ENCODE data around the gene DOK4. TPM values are rescaled to one million over a fixed set of nuclear protein-coding genes. Genes with fewer than 3 reads are reported as not detected.

DOK4 gene
- total RNA-seq, 2 experiments from 2014 or later = 5.0 to 6.2 TPM

DNA sequence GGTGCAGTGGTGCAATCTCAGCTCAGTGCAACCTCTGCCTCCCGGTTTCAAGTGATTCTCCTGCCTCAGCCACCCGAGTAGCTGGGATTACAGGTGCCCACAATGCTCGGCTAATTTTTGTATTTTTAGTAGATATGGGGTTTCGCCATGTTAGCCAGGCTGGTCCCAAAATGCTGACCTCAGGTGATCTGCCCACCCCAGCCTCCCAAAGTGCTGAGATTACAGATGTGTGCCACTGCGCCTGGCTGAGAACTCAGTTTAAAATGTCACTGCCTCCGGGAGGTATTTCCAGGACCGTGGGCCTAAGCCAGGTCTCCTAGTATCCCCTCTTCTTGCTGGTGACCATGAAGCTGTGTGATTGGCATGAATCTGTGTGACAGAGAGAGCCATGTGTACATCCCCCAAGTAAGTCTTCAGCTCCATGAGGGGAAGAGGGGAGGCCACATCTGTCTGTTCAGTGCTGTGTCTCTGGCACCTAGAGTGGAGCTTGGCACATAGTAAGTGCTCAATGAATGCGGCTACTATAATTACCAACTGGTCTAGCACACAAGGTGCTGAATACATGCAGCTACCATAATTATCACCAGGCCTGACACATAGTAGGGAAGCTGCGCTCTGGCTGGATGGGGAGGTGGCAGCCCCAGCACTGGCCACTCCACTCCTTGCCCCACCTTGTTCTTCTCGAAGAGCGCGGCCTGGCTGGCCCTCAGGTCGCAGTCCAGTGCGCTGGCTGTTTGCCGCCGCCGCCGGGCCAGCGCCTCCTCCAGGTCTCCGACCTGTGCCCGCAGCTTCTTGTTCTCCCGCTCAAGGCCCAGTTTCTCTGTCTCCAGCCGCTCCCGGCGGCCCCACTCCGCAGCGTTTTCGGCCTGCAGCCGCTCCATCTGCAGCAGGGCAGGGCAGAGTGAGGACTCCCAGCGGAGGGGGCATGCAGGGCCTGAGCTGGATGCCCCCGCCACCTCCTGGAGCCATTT is 31.4 kb upstream of the DOK4 start:
- H3K9me3 Mint-ChIP-seq = no peaks in the 10 kb centered on the region

DNA sequence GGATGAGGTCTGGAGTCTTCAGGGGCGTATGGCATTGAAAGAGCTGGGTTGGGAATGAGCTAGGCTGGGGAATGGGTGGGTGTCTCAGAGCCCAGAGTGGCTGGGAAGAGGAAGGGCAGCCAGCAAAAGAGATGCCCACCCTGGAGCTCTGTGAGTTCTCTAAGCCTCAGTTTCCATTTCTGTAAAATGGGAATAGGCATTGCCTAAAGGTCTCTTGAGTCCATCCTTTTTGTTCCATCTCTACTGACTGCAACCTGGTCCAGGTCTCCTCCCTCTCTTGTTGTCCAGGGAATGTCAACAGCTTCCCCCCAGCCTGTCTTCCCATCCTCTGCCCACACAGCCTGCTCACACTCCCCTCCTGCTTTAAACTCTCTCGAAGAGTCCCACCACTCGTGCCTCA is 30.5 kb upstream of the DOK4 start:
- Mint-ChIP-seq H3K36me3 (ENCODE audit: low read depth) (peaks cover 2% of the 10 kb centered on the region), H3K27ac (no peak overlapping the region), H3K4me3 (no peak overlapping the region), H3K4me1 (ENCODE audit: low read depth) (peaks cover 4% of the 10 kb centered on the region), H3K9me3 (no peaks in the 10 kb centered on the region), H3K27me3 (ENCODE audit: low read depth) (no peaks in the 10 kb centered on the region)
- intact Hi-C loops (cut with micrococcal nuclease) = no loop called here
- CTCF ChIA-PET = interaction anchor here (0.8 to 5.9 kb wide), 10 partner anchors 11 to 214 kb away, joined by 3 to 79 read pairs (median 4); partner anchors contain the start of genes CCDC102A and POLR2C
- DNase-seq = no peak

More for the DNA sequence above, 31.4 kb upstream of the DOK4 start:
- peaks cover 2% of the 10 kb centered on the region for H3K36me3 Mint-ChIP-seq (ENCODE audit: low read depth)
- peaks cover 4% of the 10 kb centered on the region for H3K4me1 Mint-ChIP-seq (ENCODE audit: low read depth)
- H3K27ac Mint-ChIP-seq = no peak overlapping the region
- no peaks in the 10 kb centered on the region for H3K27me3 Mint-ChIP-seq (ENCODE audit: low read depth)
- intact Hi-C loops (cut with micrococcal nuclease) = no loop called here
- no peak overlapping the region for H3K4me3 Mint-ChIP-seq
- DNase-seq = no peak
- CTCF ChIA-PET = interaction anchor here (0.7 to 5.9 kb wide), 12 partner anchors 10 to 106 kb away, joined by 3 to 79 read pairs (median 4); partner anchors contain the start of genes CCDC102A, CIAPIN1, COQ9 and DOK4

DNA sequence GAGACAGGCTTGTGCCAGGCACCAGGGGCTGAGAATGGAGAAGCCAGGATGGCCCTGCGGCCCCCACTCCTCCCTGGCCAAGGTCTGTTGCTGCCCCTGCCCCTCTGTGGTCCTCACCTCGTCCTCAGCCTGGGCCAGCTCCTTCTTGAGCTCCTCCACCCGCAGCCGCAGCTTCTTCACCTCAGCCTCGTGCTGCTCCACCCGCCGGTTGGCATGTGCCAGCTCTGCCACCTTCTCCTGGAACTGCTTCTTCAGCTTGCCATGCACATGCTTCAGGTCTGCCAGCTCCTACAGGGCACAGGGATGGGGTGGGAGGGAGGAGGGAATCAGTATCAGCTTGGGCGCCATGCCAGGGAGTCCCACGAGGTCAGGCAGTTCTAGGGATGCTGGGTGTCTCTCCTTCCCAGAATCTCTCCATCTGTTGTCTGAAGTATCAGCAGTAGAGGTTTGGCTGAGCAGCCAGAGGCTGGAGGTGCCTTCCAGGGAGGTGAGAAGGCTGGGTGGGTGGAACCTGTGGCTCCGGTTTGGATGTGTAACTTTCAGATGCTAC is 30.0 kb upstream of the DOK4 start:
- intact Hi-C loops (cut with micrococcal nuclease) = no loop called here
- Mint-ChIP-seq H3K27ac (no peak overlapping the region), H3K9me3 (no peaks in the 10 kb centered on the region), H3K4me1 (ENCODE audit: low read depth) (peaks cover 4% of the 10 kb centered on the region), H3K4me3 (no peak overlapping the region), H3K36me3 (ENCODE audit: low read depth) (peaks cover 2% of the 10 kb centered on the region), H3K27me3 (ENCODE audit: low read depth) (no peaks in the 10 kb centered on the region)
- CTCF ChIA-PET = interaction anchor here (0.8 to 5.9 kb wide), 9 partner anchors 12 to 213 kb away, joined by 3 to 79 read pairs (median 4); partner anchors contain the start of genes CCDC102A and POLR2C
- DNase-seq = no peak

DNA sequence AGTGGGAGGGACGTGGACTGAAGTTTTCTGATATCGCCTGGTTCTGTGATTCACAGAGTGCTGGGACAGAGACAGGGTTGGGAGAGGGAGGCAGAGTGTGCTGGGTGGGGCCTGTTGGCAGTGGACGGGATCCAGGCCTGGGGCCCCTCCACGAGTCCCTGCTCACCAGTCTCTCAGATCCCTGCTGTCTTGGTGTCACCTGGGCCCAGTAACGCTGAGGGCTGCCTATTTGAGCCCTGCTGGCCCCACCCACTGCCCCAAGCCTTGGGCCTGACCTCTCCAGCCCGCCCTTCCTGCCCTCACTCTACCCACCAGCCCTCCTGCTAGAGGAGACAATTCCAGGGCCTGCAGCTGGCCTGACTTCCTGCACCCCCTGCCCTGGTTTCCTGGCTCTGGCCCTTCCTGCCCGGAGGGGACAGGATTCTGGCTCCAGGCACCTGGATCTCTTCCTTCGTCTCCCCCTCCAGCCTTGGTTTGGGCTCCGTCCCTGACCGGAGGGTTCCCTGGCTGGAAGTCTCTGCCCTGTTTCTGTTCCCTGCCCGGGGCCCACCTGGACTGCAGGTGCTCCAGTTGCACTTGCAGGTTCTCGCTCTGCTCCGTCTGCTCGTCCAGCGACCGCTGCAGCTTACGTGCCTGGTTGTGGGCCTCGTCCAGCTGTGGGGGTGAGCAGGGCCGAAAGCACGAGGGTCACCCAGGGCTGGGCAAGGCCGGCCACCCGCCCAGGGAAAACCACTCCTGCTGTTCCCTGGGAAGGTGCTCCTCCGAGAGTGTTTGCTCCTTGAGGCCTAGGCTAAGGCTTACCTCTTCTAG is 28.7 kb upstream of the DOK4 start:
- CTCF ChIA-PET = interaction anchor here (1.1 to 2.1 kb wide), 2 partner anchors 40 to 97 kb away, joined by 3 to 8 read pairs; no protein-coding TSS in a partner anchor
- DNase-seq = no peak
- intact Hi-C loops (cut with micrococcal nuclease) = no loop called here
- Mint-ChIP-seq H3K27ac (no peak overlapping the region), H3K27me3 (ENCODE audit: low read depth) (no peaks in the 10 kb centered on the region), H3K9me3 (no peaks in the 10 kb centered on the region), H3K36me3 (ENCODE audit: low read depth) (peaks cover 2% of the 10 kb centered on the region), H3K4me1 (ENCODE audit: low read depth) (peaks cover under 1% of the 10 kb centered on the region), H3K4me3 (no peak overlapping the region)

DNA sequence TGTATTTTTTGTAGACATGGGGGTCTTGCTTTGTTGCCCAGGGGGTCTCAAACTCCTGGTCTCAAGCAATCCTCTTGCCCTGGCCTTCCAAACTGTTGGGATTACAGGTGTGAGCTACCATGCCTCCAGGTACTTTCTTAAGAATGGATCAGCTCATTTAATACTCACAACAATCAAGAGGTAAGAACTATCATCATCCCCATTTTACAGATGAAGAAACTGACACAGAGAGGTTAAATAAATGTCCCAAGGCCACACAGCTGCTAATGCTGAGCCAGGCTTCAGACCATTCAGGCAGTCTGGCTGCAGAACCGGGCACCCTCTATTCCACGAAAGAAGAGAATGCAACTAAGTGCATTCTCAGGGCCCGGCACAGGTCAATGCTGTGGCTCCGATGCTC is 28.1 kb upstream of the DOK4 start:
- intact Hi-C loops (cut with micrococcal nuclease) = no loop called here
- no peaks in the 10 kb centered on the region for H3K9me3 Mint-ChIP-seq
- no peak overlapping the region for H3K4me3 Mint-ChIP-seq
- H3K36me3 Mint-ChIP-seq (ENCODE audit: low read depth) = peaks cover 2% of the 10 kb centered on the region
- CTCF ChIA-PET = interaction anchor here (1.1 to 2.1 kb wide), 2 partner anchors 39 to 97 kb away, joined by 3 to 8 read pairs; no protein-coding TSS in a partner anchor
- H3K4me1 Mint-ChIP-seq (ENCODE audit: low read depth) = no peaks in the 10 kb centered on the region
- no peak overlapping the region for H3K27ac Mint-ChIP-seq
- DNase-seq = no peak
- H3K27me3 Mint-ChIP-seq (ENCODE audit: low read depth) = no peaks in the 10 kb centered on the region

DNA sequence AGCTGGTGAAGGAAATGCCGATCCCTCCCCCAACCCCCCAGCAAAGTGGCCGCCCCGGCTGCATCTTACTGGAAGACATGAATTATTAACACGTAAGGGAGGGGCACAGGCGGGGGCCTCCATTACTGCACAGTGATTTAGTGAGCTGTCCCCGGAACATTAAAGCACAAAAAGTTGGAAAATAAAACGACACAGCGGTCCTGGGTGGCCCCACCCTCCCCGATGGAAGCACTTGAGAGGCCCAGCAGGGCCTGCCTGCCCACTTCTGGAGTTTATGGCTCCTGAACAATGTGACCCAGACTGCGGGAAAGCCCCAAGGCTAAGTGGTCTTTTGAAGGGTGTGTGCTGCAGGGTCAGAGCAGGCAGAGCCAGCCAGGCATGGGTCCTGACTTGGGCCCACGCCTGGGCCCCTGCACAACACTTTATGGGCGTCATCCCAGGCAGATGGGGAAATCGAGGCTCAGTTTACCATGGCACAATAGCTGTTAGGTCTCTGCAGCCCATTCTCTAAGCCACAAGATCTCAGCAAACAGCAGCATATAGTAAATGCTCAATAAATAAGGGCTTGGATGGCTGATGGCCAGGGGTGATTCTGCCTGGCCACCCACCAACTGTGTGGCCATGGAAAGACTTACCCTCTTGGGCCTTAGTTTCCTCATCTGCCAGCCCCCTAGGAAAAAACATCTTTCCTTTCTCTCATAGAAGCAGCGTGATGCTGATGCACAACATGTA is 27.2 kb upstream of the DOK4 start:
- peaks cover 2% of the 10 kb centered on the region for H3K36me3 Mint-ChIP-seq (ENCODE audit: low read depth)
- no peak overlapping the region for H3K4me3 Mint-ChIP-seq
- no peaks in the 10 kb centered on the region for H3K4me1 Mint-ChIP-seq (ENCODE audit: low read depth)
- no peaks in the 10 kb centered on the region for H3K9me3 Mint-ChIP-seq
- intact Hi-C loops (cut with micrococcal nuclease) = no loop called here
- no peak for DNase-seq
- no peak overlapping the region for H3K27ac Mint-ChIP-seq
- no peaks in the 10 kb centered on the region for H3K27me3 Mint-ChIP-seq (ENCODE audit: low read depth)
- CTCF ChIA-PET = interaction anchor here (0.6 to 2.1 kb wide), 4 partner anchors 38 to 543 kb away, joined by 3 to 8 read pairs (median 3); no protein-coding TSS in a partner anchor

DNA sequence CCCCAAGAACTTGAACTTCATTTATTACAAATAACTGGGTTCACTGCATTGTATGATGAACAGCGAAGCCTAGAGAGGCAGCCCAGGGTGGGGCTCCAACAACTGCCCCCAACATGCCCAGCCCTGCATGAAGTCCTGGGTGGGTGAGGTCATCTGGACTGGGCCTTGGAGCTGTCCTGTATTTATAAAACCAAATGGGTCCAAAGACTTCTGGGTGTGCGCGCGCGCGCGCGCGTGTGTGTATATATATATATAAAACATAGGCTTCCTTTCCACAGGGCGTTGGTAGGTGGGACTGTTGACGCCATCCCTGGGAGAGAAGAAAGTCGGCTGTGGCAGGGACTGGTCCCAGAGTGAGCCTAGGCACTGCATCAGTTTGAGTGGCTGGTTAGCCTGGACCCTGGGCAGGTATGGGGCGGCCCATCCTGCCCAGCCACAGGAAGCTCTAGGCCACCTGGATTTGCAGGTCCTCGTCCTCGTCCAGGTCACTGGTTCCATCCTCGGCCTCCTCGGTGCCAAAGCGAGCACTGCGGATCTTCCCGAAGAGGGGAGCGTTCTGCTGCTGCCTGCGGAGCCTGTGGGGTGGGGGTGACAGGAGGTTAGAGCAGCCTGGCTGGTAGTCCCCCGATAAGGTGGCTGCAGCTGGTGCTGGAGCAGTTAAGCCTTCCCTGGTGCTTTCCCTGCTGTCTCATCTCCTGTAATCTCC is 26.2 kb upstream of the DOK4 start:
- intact Hi-C loops (cut with micrococcal nuclease) = no loop called here
- no peaks in the 10 kb centered on the region for H3K27me3 Mint-ChIP-seq (ENCODE audit: low read depth)
- no peaks in the 10 kb centered on the region for H3K9me3 Mint-ChIP-seq
- H3K4me3 Mint-ChIP-seq = no peak overlapping the region
- H3K27ac Mint-ChIP-seq = no peak overlapping the region
- peaks cover 2% of the 10 kb centered on the region for H3K36me3 Mint-ChIP-seq (ENCODE audit: low read depth)
- DNase-seq = no peak
- H3K4me1 Mint-ChIP-seq (ENCODE audit: low read depth) = no peaks in the 10 kb centered on the region
- CTCF ChIA-PET = interaction anchor here (2.1 kb wide), 1 partner anchor 37 kb away, joined by 8 read pairs; no protein-coding TSS in a partner anchor

DNA sequence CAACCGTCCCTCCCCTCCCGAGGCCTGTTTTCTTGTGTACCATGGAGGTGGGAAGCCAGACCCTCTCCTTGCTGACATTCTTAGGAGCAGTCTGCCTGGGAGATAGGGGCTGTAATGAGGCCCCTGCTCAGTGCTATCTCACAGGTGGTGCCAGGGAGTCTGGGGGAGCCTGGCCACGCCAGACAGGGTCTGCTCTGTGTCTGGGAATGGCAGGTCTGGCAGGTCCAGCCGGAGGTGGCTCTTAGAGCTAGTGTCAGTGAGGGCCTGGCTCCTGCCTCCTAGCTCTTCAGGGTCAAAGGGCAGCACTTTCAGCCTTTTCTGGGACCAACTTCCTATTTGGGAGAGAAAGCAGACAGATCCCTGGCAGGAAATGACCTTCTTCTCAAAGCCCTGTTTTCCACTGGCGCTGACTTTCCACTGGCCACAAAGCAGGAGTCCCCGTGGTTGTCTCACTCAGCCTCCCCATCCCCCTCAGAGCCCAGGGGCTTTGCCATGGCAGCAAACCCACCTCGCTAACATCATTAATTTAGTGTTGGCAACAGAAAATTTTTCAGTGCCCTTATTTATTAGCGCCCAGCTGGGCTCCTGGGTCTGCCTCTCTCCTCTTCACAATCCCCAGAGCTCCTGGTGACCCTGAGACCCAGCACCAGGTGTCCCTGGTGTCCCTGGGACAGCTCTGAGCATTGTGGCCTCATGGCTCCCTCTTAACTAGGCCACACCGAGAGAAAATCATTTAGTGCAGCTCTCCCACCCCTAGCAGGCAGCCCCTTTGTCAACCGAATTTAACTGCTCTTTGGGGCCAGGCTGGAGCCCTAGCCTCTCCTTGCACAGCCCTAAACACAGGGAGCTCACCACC is 24.0 kb upstream of the DOK4 start:
- DNase-seq = no peak
- Mint-ChIP-seq H3K27me3 (ENCODE audit: low read depth) (no peaks in the 10 kb centered on the region), H3K27ac (no peak overlapping the region), H3K9me3 (no peaks in the 10 kb centered on the region), H3K4me1 (ENCODE audit: low read depth) (no peaks in the 10 kb centered on the region), H3K4me3 (no peak overlapping the region), H3K36me3 (ENCODE audit: low read depth) (no peaks in the 10 kb centered on the region)
- intact Hi-C loops (cut with micrococcal nuclease) = no loop called here
- CTCF ChIA-PET = interaction anchor here (0.6 to 2.2 kb wide), 4 partner anchors 10 to 752 kb away, joined by 3 to 10 read pairs (median 4); no protein-coding TSS in a partner anchor

DNA sequence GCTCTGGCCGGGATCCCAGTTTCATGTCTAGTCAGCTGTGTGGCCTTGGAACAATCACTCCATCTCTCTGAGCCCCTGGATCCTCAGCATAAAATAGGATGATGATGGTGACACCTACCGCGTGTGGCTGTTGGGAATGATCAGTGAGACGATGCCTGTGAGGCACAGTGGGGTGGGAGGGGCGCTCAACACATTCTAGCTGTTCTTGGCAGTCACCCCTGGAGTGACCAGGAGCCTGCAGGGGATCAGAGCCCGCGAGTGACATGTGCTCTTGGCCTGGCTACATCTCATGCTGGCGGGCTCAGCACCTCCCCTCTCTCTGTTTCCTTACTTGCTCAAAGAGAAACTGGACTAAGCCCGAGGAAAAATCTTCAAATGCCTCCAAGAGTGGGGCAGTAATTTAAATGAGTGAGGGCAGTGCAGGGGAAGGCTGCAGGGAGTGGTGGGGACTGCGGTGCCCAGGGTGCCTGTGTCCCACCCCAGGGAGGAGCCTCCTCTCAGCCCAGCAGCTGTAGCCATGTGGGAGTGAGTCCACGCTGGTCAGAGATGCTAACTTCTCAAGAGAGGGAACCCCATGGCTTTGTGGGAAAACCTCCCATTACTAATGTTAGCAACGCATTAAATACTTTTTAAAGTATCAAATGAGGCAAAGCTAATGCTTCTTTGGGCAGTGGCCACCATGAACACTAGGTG is 23.1 kb upstream of the DOK4 start:
- Mint-ChIP-seq H3K4me3 (no peak overlapping the region), H3K27ac (no peak overlapping the region), H3K36me3 (ENCODE audit: low read depth) (no peaks in the 10 kb centered on the region), H3K27me3 (ENCODE audit: low read depth) (no peaks in the 10 kb centered on the region), H3K4me1 (ENCODE audit: low read depth) (no peaks in the 10 kb centered on the region), H3K9me3 (no peaks in the 10 kb centered on the region)
- intact Hi-C loops (cut with micrococcal nuclease) = no loop called here
- CTCF ChIA-PET = interaction anchor here (1.1 to 1.6 kb wide), 4 partner anchors 9 to 92 kb away, joined by 3 read pairs; no protein-coding TSS in a partner anchor
- no peak for DNase-seq

DNA sequence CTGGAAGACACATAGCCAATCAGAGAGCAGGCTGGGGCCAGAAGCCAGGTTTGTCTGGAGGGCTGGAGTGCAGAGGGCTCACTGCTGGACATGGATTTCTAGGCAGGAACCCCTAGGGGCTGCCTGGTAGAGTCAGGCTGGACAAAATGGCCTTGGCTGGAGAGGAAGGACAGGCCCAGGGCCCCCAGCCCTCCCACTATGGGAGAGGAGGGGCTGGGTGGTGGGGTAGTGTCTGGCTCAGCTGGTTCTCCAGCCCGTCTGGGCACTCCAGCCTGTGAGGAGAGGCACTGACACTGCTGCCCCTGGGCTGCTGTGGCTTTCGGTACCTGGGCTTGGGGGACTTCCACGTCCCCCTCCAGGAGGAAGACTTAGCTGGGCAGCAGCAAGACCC is 21.7 kb upstream of the DOK4 start:
- intact Hi-C loops (cut with micrococcal nuclease) = no loop called here
- H3K9me3 Mint-ChIP-seq = no peaks in the 10 kb centered on the region
- H3K27me3 Mint-ChIP-seq (ENCODE audit: low read depth) = no peaks in the 10 kb centered on the region
- no peak overlapping the region for H3K27ac Mint-ChIP-seq
- H3K4me1 Mint-ChIP-seq (ENCODE audit: low read depth) = no peaks in the 10 kb centered on the region
- no peaks in the 10 kb centered on the region for H3K36me3 Mint-ChIP-seq (ENCODE audit: low read depth)
- H3K4me3 Mint-ChIP-seq = no peak overlapping the region
- no peak for DNase-seq
- CTCF ChIA-PET = interaction anchor here (0.5 to 1.6 kb wide), 4 partner anchors 8 to 79 kb away, joined by 3 to 7 read pairs (median 4); no protein-coding TSS in a partner anchor

Data from activated naive CD4-positive, alpha-beta T cell treated with anti-CD3 and anti-CD28 coated beads for 36 hours (primary cell).